Measurements from ENCODE around the gene RBMS2. TPM values are rescaled to one million over a fixed set of nuclear protein-coding genes. Genes with fewer than 3 reads are reported as not detected.

Gene RBMS2
- total RNA-seq, 1 donor from 2014 or later = 111 TPM

DNA sequence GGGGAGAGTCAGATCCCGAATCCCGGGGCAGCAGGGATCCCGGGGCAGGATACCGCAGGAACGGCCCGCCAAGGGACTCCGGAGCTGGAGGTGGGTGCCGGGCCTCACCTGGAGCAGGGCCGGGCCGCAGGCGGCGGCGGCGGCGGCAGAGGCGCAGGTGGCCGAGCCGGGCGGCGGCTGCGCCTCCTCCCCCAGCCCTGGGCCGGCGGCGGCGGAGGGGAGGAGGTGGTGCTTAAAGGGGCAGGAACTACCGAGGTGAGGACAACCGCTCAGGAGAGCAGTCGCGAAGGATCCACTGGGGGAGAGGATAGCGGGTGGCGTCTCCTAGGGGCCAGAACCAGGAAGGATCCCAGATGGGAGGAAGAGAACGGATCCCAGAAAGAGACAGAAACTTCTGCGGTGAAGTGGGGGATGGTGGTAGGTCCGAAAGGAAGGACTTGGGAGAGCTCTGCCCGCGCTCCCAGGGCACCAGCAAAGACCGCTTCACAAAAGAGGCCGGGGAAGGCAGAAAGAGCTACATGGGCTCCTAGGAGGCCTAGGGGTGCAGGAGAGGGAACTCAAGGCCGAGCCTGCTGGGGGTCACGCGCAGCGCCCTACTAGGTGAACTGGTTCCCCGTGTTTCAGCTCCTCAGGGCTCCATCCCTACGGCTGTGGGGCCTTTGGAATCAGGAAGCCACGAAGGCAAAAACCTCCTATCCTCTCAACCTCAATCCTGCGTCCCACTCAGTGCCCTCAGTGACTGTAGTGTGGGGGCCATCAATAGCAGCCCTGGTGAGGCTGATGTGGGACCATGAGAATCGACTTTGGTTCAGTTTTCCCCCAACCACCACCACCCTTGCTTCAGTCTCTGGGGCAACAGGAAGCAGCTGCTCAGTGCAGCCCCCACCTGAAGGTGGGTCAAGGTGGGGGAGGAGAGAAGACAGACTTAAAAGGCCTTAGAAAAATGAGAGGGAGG, 113.5 kb downstream of the RBMS2 start:
- H3K4me1 Mint-ChIP-seq (ENCODE audit: low read depth, unreplicated experiment) = peaks cover 33% of the 10 kb centered on the region
- no peaks in the 10 kb centered on the region for H3K27me3 ChIP-seq (ENCODE audit: insufficient read depth, low read length)
- H3K9me3 ChIP-seq (ENCODE audit: insufficient read depth, low read depth, low read length) = no peaks in the 10 kb centered on the region
- H3K4me1 ChIP-seq (ENCODE audit: insufficient read depth, low read length) = peaks cover 36% of the 10 kb centered on the region
- peak overlapping the region; percentile 94 for H3K27ac Mint-ChIP-seq (ENCODE audit: unreplicated experiment)
- peak overlapping the region; percentile 72 for H3K27ac ChIP-seq (ENCODE audit: low read depth, low read length)
- TF ChIP-seq EZH2 (IDR thresholded peaks at IDR 0.05; ENCODE audit: insufficient read depth, low read length) = no peak
- TF ChIP-seq, protein P1, sequence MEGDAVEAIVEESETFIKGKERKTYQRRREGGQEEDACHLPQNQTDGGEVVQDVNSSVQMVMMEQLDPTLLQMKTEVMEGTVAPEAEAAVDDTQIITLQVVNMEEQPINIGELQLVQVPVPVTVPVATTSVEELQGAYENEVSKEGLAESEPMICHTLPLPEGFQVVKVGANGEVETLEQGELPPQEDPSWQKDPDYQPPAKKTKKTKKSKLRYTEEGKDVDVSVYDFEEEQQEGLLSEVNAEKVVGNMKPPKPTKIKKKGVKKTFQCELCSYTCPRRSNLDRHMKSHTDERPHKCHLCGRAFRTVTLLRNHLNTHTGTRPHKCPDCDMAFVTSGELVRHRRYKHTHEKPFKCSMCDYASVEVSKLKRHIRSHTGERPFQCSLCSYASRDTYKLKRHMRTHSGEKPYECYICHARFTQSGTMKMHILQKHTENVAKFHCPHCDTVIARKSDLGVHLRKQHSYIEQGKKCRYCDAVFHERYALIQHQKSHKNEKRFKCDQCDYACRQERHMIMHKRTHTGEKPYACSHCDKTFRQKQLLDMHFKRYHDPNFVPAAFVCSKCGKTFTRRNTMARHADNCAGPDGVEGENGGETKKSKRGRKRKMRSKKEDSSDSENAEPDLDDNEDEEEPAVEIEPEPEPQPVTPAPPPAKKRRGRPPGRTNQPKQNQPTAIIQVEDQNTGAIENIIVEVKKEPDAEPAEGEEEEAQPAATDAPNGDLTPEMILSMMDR (IDR thresholded peaks at IDR 0.05; ENCODE audit: insufficient read depth, low read depth, low read length) = peak; percentile 30
- peak overlapping the region; percentile 89 for H3K4me2 ChIP-seq (ENCODE audit: low read length)
- H3K9me3 Mint-ChIP-seq (ENCODE audit: unreplicated experiment) = no peaks in the 10 kb centered on the region
- peak overlapping the region; percentile 87 for H3K9ac ChIP-seq (ENCODE audit: low read length)
- peak overlapping the region; percentile 97 for H3K4me3 Mint-ChIP-seq (ENCODE audit: unreplicated experiment)
- peaks cover 29% of the 10 kb centered on the region for H3K36me3 ChIP-seq (ENCODE audit: insufficient read depth, low read length)
- peak overlapping the region; percentile 85 for H3K4me3 ChIP-seq (ENCODE audit: insufficient read depth, low read depth, low read length)
- H2AFZ ChIP-seq (ENCODE audit: low read depth, low read length) = peak overlapping the region; percentile 69
- peaks cover 61% of the 10 kb centered on the region for H4K20me1 ChIP-seq (ENCODE audit: insufficient read depth, low read length)
- FAIRE-seq = no peak
- DNase-seq (ENCODE audit: low read depth) = peak; percentile 74
- peaks cover 62% of the 10 kb centered on the region for H3K79me2 ChIP-seq (ENCODE audit: insufficient read depth, low read length)
- no peaks in the 10 kb centered on the region for H3K27me3 Mint-ChIP-seq (ENCODE audit: low read depth, unreplicated experiment)
- peaks cover 10% of the 10 kb centered on the region for H3K36me3 Mint-ChIP-seq (ENCODE audit: low read depth, unreplicated experiment)

GRCh38 chr12:56635806-56636674, 114.4 kb downstream of the RBMS2 start:
- FAIRE-seq = no peak
- H3K9me3 Mint-ChIP-seq (ENCODE audit: unreplicated experiment) = no peaks in the 10 kb centered on the region
- peaks cover 29% of the 10 kb centered on the region for H3K4me1 Mint-ChIP-seq (ENCODE audit: low read depth, unreplicated experiment)
- peaks cover 53% of the 10 kb centered on the region for H3K79me2 ChIP-seq (ENCODE audit: insufficient read depth, low read length)
- TF ChIP-seq EZH2 (IDR thresholded peaks at IDR 0.05; ENCODE audit: insufficient read depth, low read length) = no peak
- TF ChIP-seq, protein P1 (IDR thresholded peaks at IDR 0.05; ENCODE audit: insufficient read depth, low read depth, low read length) = no peak
- peak overlapping the region; percentile 97 for H3K4me3 Mint-ChIP-seq (ENCODE audit: unreplicated experiment)
- no peaks in the 10 kb centered on the region for H3K27me3 ChIP-seq (ENCODE audit: insufficient read depth, low read length)
- no peaks in the 10 kb centered on the region for H3K27me3 Mint-ChIP-seq (ENCODE audit: low read depth, unreplicated experiment)
- peaks cover 33% of the 10 kb centered on the region for H3K36me3 ChIP-seq (ENCODE audit: insufficient read depth, low read length)
- peak overlapping the region; percentile 85 for H3K4me3 ChIP-seq (ENCODE audit: insufficient read depth, low read depth, low read length)
- peaks cover 29% of the 10 kb centered on the region for H3K4me1 ChIP-seq (ENCODE audit: insufficient read depth, low read length)
- peak overlapping the region; percentile 72 for H3K27ac ChIP-seq (ENCODE audit: low read depth, low read length)
- peaks cover 58% of the 10 kb centered on the region for H4K20me1 ChIP-seq (ENCODE audit: insufficient read depth, low read length)
- no peaks in the 10 kb centered on the region for H3K9me3 ChIP-seq (ENCODE audit: insufficient read depth, low read depth, low read length)
- peak overlapping the region; percentile 53 for H2AFZ ChIP-seq (ENCODE audit: low read depth, low read length)
- H3K4me2 ChIP-seq (ENCODE audit: low read length) = peak overlapping the region; percentile 89
- H3K36me3 Mint-ChIP-seq (ENCODE audit: low read depth, unreplicated experiment) = peaks cover 10% of the 10 kb centered on the region
- peak overlapping the region; percentile 87 for H3K9ac ChIP-seq (ENCODE audit: low read length)
- peak overlapping the region; percentile 94 for H3K27ac Mint-ChIP-seq (ENCODE audit: unreplicated experiment)
- peak; percentile 72 for DNase-seq (ENCODE audit: low read depth)

Measured in astrocyte (in vitro differentiated cells and primary cell).